ENCODE data around the gene NAXD.

Gene NAXD

GRCh38 chr13:110576736-110577476 is 38.4 kb upstream of the NAXD start:
- H3K27me3 ChIP-seq, result peaks cover 36% of the 10 kb centered on the region

GRCh38 chr13:110578363-110578762 is 37.0 kb upstream of the NAXD start:
- H3K36me3 ChIP-seq, result no peaks in the 10 kb centered on the region
- no peak for TF ChIP-seq CTCF (IDR thresholded peaks at IDR 0.05)
- H3K27ac ChIP-seq, result no peak overlapping the region
- no peaks in the 10 kb centered on the region for H3K9me3 ChIP-seq
- peaks cover 14 to 16% of the 10 kb centered on the region in 2 experiments for H3K4me1 ChIP-seq (ENCODE audit: control insufficient read depth in 1 of 2, insufficient read depth in 1 of 2, low read depth in 1 of 2, low read length in 1 of 2)
- H3K4me3 ChIP-seq (ENCODE audit: low read depth in 1 of 2, low read length in 1 of 2), result no peak overlapping the region
- peaks cover 25% of the 10 kb centered on the region for H3K27me3 ChIP-seq

More at GRCh38 chr13:110576736-110577476, 38.4 kb upstream of the NAXD start:
- no peaks in the 10 kb centered on the region for H3K36me3 ChIP-seq
- no peak overlapping the region for H3K4me3 ChIP-seq (ENCODE audit: low read depth in 1 of 2, low read length in 1 of 2)
- no peaks in the 10 kb centered on the region for H3K9me3 ChIP-seq
- no peak for TF ChIP-seq CTCF (IDR thresholded peaks at IDR 0.05)
- peaks cover 14 to 25% of the 10 kb centered on the region in 2 experiments for H3K4me1 ChIP-seq (ENCODE audit: control insufficient read depth in 1 of 2, insufficient read depth in 1 of 2, low read depth in 1 of 2, low read length in 1 of 2)
- H3K27ac ChIP-seq, result no peak overlapping the region

GRCh38 chr13:110580800-110581199 is 34.5 kb upstream of the NAXD start:
- Histone ChIP-seq H3K9me3 (no peaks in the 10 kb centered on the region), H3K27me3 (peaks cover 6% of the 10 kb centered on the region), H3K27ac (no peak overlapping the region), H3K4me1 (ENCODE audit: control insufficient read depth in 1 of 2, insufficient read depth in 1 of 2, low read depth in 1 of 2, low read length in 1 of 2) (peaks cover 5% of the 10 kb centered on the region in 2 experiments), H3K4me3 (ENCODE audit: low read depth in 1 of 2, low read length in 1 of 2) (no peak overlapping the region), H3K36me3 (no peaks in the 10 kb centered on the region)
- no peak for TF ChIP-seq CTCF (IDR thresholded peaks at IDR 0.05)

GRCh38 chr13:110581506-110582185 is 33.7 kb upstream of the NAXD start:
- H3K9me3 ChIP-seq, result no peaks in the 10 kb centered on the region
- no peaks in the 10 kb centered on the region for H3K4me1 ChIP-seq (ENCODE audit: control insufficient read depth in 1 of 2, insufficient read depth in 1 of 2, low read depth in 1 of 2, low read length in 1 of 2)
- H3K4me3 ChIP-seq (ENCODE audit: low read depth in 1 of 2, low read length in 1 of 2), result no peak overlapping the region
- no peaks in the 10 kb centered on the region for H3K36me3 ChIP-seq
- no peak for TF ChIP-seq CTCF (IDR thresholded peaks at IDR 0.05)
- no peaks in the 10 kb centered on the region for H3K27me3 ChIP-seq
- H3K27ac ChIP-seq, result no peak overlapping the region

GRCh38 chr13:110582421-110582954 is 32.9 kb upstream of the NAXD start:
- no peaks in the 10 kb centered on the region for H3K36me3 ChIP-seq
- no peak for TF ChIP-seq CTCF (IDR thresholded peaks at IDR 0.05)
- H3K9me3 ChIP-seq, result no peaks in the 10 kb centered on the region

More at GRCh38 chr13:110582421-110582954, 32.9 kb upstream of the NAXD start:
- no peaks in the 10 kb centered on the region for H3K27me3 ChIP-seq
- no peaks in the 10 kb centered on the region for H3K4me1 ChIP-seq (ENCODE audit: control insufficient read depth in 1 of 2, insufficient read depth in 1 of 2, low read depth in 1 of 2, low read length in 1 of 2)
- no peak overlapping the region for H3K27ac ChIP-seq
- H3K4me3 ChIP-seq (ENCODE audit: low read depth in 1 of 2, low read length in 1 of 2), result no peak overlapping the region
